OCI-LY3 (cell line): ENCODE measurements around the gene KNOP1.

ENCODE experiments used
- H2AFZ ChIP-seq: fragments of 200-600, 300-600 bp; shearing (Covaris generic); 2 replicates; pipeline ENCODE4 v1.6.0; 2014; ENCODE audit warnings: antibody characterized with exemption, low read depth, low read length
- H3K27ac ChIP-seq: fragments of 200-600, 300-600 bp; sonication (generic); 2 replicates; pipeline ENCODE4 v1.5.1; 2014; ENCODE audit warnings: mild to moderate bottlenecking, low read length, moderate library complexity, mixed read lengths
- H3K27me3 ChIP-seq: fragments of 200-600, 300-600 bp; sonication (generic); 2 replicates; pipeline ENCODE4 v1.6.1; 2014; ENCODE audit warnings: low read depth, low read length, mixed read lengths
- H3K36me3 ChIP-seq: fragments of 200-600, 300-600 bp; sonication (generic); replicated peaks from 2 replicates; pipeline ENCODE3; 2014; ENCODE audit warnings: low read depth, low read length, mixed read lengths
- H3K4me1 ChIP-seq: fragments of 300-600, 200-600 bp; sonication (generic); 2 replicates; pipeline ENCODE4 v1.6.1; 2014; ENCODE audit warnings: low read length, mixed read lengths
- H3K4me2 ChIP-seq: fragments of 200-600, 300-600 bp; sonication (generic); 2 replicates; pipeline ENCODE4 v1.6.1; 2014; ENCODE audit warnings: low read length, mixed read lengths
- H3K4me3 ChIP-seq: fragments of 300-600, 200-600 bp; sonication (generic); 2 replicates; pipeline ENCODE4 v1.5.1; 2014; ENCODE audit warnings: antibody characterized with exemption, mild to moderate bottlenecking, low read length, moderate library complexity
- H3K79me2 ChIP-seq: fragments of 300-600, 200-600 bp; shearing (Covaris generic); 2 replicates; pipeline ENCODE4 v1.6.1; 2014; ENCODE audit warnings: mild to moderate bottlenecking, low read length, mixed read lengths
- H3K9ac ChIP-seq: fragments of 300-600, 200-600 bp; shearing (Covaris generic); 2 replicates; pipeline ENCODE4 v1.6.0; 2014; ENCODE audit warnings: mild to moderate bottlenecking, low read length, moderate library complexity
- H3K9me3 ChIP-seq: fragments of 200-600, 300-600 bp; shearing (Covaris generic); 2 replicates; pipeline ENCODE4 v1.6.1; 2014; ENCODE audit warnings: low read length, mixed read lengths; ENCODE audit not compliant: insufficient read depth
- H4K20me1 ChIP-seq: fragments of 200-600, 300-600 bp; sonication (generic); 2 replicates; pipeline ENCODE4 v1.6.1; 2016; ENCODE audit warnings: low read length, mixed read lengths; ENCODE audit not compliant: insufficient read depth
- EZH2phosphoT487 ChIP-seq: fragments of 200-600 bp; shearing (Covaris generic); IDR thresholded peaks from 2 replicates; pipeline ENCODE4 v1.6.1; 2018; ENCODE audit warnings: antibody characterized with exemption, mixed run types, low read depth
- TF ChIP-seq, protein P1 (sequence below): fragments of 200-600, 300-600 bp; sonication (generic); IDR thresholded peaks from 2 replicates; pipeline ENCODE4 v1.5.1; 2014; ENCODE audit warnings: antibody characterized with exemption, low read length, low read depth

Gene KNOP1

DNA sequence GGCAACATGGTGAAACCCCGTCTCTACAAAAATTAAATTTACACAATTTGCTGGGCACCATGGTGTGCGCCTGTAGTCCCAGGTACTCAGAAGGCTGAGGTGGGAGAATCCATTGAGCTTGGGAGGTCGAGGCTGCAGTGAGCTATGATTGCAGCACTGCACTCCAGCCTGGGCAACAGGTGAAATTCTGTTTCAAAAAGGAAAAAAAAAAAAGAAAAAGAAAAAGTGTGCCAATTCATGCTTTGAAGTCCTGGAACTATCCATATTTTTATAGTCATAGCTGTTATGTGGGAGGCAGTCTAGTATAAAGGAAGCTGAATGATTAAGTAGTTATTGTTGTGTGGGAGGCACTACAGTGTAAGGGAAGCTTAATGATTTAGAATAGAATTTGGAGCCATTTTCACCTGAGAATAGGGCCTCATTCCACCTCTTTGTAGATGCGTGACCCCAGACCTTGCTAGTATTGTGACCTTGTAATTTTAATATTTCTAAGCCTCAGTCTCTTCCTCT, 31.6 kb upstream of the KNOP1 start:
- Histone ChIP-seq H3K4me2 (no peak overlapping the region), H4K20me1 (no peaks in the 10 kb centered on the region), H3K4me1 (no peaks in the 10 kb centered on the region), H3K36me3 (no peaks in the 10 kb centered on the region), H2AFZ (no peak overlapping the region), H3K27me3 (no peaks in the 10 kb centered on the region), H3K4me3 (no peak overlapping the region), H3K9me3 (no peaks in the 10 kb centered on the region), H3K79me2 (no peaks in the 10 kb centered on the region), H3K27ac (no peak overlapping the region), H3K9ac (no peak overlapping the region)
- TF ChIP-seq, protein P1, sequence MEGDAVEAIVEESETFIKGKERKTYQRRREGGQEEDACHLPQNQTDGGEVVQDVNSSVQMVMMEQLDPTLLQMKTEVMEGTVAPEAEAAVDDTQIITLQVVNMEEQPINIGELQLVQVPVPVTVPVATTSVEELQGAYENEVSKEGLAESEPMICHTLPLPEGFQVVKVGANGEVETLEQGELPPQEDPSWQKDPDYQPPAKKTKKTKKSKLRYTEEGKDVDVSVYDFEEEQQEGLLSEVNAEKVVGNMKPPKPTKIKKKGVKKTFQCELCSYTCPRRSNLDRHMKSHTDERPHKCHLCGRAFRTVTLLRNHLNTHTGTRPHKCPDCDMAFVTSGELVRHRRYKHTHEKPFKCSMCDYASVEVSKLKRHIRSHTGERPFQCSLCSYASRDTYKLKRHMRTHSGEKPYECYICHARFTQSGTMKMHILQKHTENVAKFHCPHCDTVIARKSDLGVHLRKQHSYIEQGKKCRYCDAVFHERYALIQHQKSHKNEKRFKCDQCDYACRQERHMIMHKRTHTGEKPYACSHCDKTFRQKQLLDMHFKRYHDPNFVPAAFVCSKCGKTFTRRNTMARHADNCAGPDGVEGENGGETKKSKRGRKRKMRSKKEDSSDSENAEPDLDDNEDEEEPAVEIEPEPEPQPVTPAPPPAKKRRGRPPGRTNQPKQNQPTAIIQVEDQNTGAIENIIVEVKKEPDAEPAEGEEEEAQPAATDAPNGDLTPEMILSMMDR: no peak
- TF ChIP-seq EZH2phosphoT487: no peak

DNA sequence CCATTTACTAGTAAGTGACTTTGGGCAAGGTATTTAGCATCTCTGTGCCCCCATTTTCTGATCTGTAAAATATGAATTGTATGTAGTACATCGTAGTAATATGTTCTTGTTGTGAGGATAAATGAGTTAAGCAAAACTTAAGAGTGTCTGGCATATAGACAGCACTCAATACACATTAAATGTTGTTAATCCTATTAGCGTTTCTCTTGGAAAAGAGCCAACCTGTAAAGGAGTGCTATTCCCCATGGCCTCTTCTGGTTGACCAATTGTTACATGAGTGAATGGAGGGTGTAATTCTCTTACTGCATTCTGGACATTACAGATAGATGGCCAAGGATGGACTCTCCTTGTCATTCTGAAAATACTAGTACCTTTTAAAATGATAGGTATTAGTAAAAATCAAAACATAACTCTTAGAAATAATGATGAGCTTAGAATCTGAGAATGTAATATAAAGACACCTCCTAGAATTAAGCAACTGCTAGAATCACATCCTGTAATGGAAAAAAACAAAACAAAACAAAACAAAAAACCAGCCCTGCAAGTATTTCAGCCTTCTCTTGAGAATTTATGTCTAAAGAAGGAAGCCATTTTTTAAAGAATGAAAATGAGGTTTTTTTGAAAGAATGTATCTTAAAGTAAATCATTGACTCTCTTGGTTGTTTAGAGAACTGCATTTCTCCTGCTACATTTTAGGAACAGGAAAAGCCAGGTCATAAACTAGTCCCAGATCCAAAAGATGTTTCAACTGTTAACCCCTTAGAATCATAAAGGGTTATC, 30.6 kb upstream of the KNOP1 start:
- H2AFZ ChIP-seq: no peak overlapping the region
- no peak overlapping the region for H3K4me3 ChIP-seq
- H3K9me3 ChIP-seq: no peaks in the 10 kb centered on the region
- no peak overlapping the region for H3K4me2 ChIP-seq
- H3K27me3 ChIP-seq: no peaks in the 10 kb centered on the region
- H3K79me2 ChIP-seq: no peaks in the 10 kb centered on the region
- no peaks in the 10 kb centered on the region for H4K20me1 ChIP-seq
- H3K9ac ChIP-seq: no peak overlapping the region
- no peak overlapping the region for H3K27ac ChIP-seq
- H3K4me1 ChIP-seq: no peaks in the 10 kb centered on the region
- no peak for TF ChIP-seq EZH2phosphoT487
- no peaks in the 10 kb centered on the region for H3K36me3 ChIP-seq

DNA sequence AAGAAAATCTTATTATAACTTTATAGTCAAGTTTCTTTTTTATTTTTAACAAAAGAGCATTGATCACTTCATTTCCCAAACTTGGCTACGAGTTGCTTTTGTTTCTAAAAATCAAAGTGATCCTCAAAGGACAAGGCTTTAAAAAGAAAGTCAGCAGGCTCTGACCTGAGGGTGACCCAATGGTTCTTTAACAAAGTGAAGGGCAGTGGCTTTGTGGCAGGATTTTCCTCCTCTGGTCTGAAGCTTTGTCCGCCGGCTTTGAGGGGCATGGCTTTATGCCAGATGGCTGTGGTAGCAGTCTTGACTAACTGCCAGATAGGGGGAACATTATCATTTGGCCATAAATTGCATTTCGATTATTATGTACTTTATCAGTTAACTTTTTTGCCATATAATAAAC, 28.5 kb upstream of the KNOP1 start:
- Histone ChIP-seq H3K27ac (no peak overlapping the region), H3K4me2 (no peak overlapping the region), H3K36me3 (no peaks in the 10 kb centered on the region), H3K27me3 (no peaks in the 10 kb centered on the region), H3K4me3 (no peak overlapping the region), H3K9ac (no peak overlapping the region), H3K79me2 (no peaks in the 10 kb centered on the region), H3K9me3 (no peaks in the 10 kb centered on the region), H3K4me1 (no peaks in the 10 kb centered on the region), H2AFZ (no peak overlapping the region), H4K20me1 (no peaks in the 10 kb centered on the region)
- TF ChIP-seq, protein P1: no peak
- TF ChIP-seq EZH2phosphoT487: no peak

DNA sequence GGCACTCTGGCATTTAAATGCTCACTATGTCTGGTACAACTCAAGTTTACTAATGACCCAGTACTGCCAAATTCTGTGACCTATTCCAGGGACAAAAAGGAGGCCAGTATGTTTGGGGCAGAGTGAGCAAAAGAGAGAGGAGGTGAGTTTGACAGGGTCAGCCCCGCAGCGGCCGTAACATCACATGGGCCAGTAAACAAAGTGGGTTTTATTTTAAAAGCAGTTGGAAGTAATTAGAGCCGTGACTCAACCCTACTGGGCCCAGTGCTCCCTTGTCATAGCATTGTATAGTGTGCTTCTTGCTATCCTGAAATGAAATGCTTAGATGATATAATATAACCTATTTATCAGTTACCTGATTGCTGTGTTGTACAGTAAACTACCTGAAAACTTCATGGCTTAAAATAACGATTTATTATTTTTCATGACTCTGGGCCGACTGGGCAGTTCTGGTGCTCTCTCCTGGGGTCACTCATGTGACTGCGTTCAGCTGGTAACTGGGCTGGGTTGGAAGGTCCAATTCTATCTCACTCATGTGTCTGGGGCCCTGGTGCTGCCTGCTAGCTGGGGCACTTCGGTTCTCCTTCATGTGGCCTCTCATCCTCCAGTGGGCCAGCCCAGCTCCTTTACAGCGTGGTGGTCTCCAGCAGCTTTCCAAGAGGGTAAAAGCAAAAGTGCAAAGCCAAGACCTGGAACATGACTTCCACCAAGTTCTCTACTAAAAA, 27.4 kb upstream of the KNOP1 start:
- H4K20me1 ChIP-seq: no peaks in the 10 kb centered on the region
- no peak overlapping the region for H3K27ac ChIP-seq
- H3K36me3 ChIP-seq: no peaks in the 10 kb centered on the region

More for the DNA sequence above, 27.4 kb upstream of the KNOP1 start:
- Histone ChIP-seq H3K4me2 (no peak overlapping the region), H3K27me3 (no peaks in the 10 kb centered on the region), H3K4me1 (peaks cover 1% of the 10 kb centered on the region; the same call in 1 of the 2 replicates), H3K9ac (no peak overlapping the region), H3K79me2 (no peaks in the 10 kb centered on the region), H2AFZ (no peak overlapping the region), H3K4me3 (no peak overlapping the region), H3K9me3 (no peaks in the 10 kb centered on the region)
- TF ChIP-seq EZH2phosphoT487: no peak
- TF ChIP-seq, protein P1: no peak
